ENCODE data around the gene NIFK. TPM values are rescaled to one million over a fixed set of nuclear protein-coding genes. Genes with fewer than 3 reads are reported as not detected.

NIFK gene
- polyA plus RNA-seq, 1 of the 3 experiments (the other 2 are of a cell fraction) = 17.0 TPM

GRCh38 chr2:121771976-121772742 is 35.5 kb upstream of the NIFK start (continued):
- TF ChIP-seq TAF1 (IDR thresholded peaks at IDR 0.05; ENCODE audit: borderline replicate concordance, low read depth, low read length) (no peak), JUND (IDR thresholded peaks at IDR 0.05) (no peak), RCOR1 (IDR thresholded peaks at IDR 0.05; ENCODE audit: low read length) (peak; percentile 84), USF2 (IDR thresholded peaks at IDR 0.05; ENCODE audit: borderline replicate concordance, low read depth, low read length) (no peak), FOXM1 (IDR thresholded peaks at IDR 0.05; ENCODE audit: low read depth) (no peak), ZBTB33 (IDR thresholded peaks at IDR 0.05; ENCODE audit: borderline replicate concordance, low read depth) (no peak)

DNA sequence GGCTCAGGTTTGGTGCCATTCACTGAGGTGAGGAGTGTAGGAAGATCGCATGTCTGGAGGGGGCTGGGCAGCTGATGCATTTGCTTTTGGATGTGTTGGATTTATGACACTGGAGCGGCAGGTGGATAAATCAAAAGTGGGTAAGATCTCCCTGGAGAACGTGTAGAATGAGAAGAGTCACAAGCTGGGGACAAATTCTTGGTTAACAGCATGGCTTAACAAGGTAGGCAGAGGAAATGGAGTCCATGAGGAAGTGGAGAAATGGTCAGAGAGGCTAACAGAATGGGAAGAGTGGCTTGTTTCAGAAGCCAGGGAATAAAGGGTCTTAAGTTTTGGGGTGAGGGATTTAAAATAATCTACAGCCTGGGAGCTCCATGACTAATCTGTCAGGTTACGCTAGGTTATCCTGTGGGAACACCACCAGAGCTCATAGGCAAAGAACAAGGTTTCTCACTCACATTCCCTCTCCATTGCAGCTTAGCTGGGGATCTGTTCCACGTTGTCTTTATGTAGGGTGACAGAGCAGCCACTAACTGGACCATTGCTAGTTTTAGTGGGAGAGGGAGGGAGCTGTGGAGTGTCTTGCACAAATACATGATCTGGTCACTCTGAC is 31.6 kb upstream of the NIFK start:
- Histone ChIP-seq H3K9ac (no peak overlapping the region), H3K79me2 (ENCODE audit: insufficient read depth) (no peaks in the 10 kb centered on the region), H2AFZ (ENCODE audit: low read depth) (no peak overlapping the region), H3F3A (replicated peaks; ENCODE audit: insufficient read depth) (no peaks in the 10 kb centered on the region), H3K4me3 (ENCODE audit: low read depth in 2 of 2, low read length in 1 of 2) (no peak overlapping the region), H4K20me1 (ENCODE audit: insufficient read depth) (no peaks in the 10 kb centered on the region), H3K9me3 (no peaks in the 10 kb centered on the region), H3K4me1 (ENCODE audit: control insufficient read depth in 1 of 2, insufficient read depth in 2 of 2, low read depth in 1 of 2, low read length in 1 of 2) (peaks cover 0 to 23% of the 10 kb centered on the region in 2 experiments; a peak in 2 of 4 replicates), H3K9me2 (no peaks in the 10 kb centered on the region), H3K27me3 (ENCODE audit: insufficient read depth) (no peaks in the 10 kb centered on the region), H3K4me2 (no peak overlapping the region), H3K36me3 (replicated peaks in 1 of 2; ENCODE audit: control insufficient read depth in 1 of 2, insufficient read depth in 2 of 2, low read length in 1 of 2) (peaks cover 44 to 48% of the 10 kb centered on the region in 2 experiments), H3K27ac (ENCODE audit: low read depth in 2 of 2, low read length in 1 of 2) (peak overlapping the region in 1 of 2 experiments; percentile 58; a peak in 2 of 4 replicates)
- CTCF ChIA-PET = no interaction called here
- POLR2A ChIA-PET = interaction anchor here (1.0 kb wide), 1 partner anchor 8 kb away, joined by 3 read pairs; no protein-coding TSS in a partner anchor
- no peak for DNase-seq
- 80% methylated on average over 5 of the region's 5 CpGs for WGBS (ENCODE audit: low lambda C conversion rate)
- TF ChIP-seq MEF2A (IDR thresholded peaks at IDR 0.05; ENCODE audit: borderline replicate concordance, low read depth) (no peak), NFIC (IDR thresholded peaks at IDR 0.05; ENCODE audit: borderline replicate concordance) (no peak), GATA2 (CRISPR knock-in tag; IDR thresholded peaks at IDR 0.05) (no peak), NRF1 (IDR thresholded peaks at IDR 0.05; ENCODE audit: low read depth, low read length) (no peak), MXI1 (IDR thresholded peaks at IDR 0.05; ENCODE audit: low read depth, low read length) (peak; percentile 41; the same call in 1 of the 2 replicates)

DNA sequence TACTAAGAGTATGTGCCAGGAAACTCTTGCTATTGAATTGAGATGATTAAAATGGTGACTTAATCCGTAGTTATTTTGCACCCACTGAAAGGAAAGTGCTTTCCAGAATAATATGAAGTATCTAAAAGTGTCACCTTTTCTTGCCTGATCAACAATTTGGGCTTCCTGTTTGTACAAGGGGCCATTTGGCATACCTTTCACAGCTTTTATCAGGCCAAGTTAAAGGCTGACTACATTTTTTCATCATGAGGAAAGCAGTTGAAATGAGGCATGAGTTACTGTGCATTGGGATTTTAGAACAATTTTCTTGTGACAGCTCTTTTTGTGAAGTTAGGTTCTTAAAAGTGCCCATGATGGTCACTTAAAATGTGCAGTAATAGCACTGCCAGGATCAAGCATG is 29.9 kb upstream of the NIFK start:
- WGBS (ENCODE audit: low lambda C conversion rate) = 100% methylated on average over 1 of the region's 1 CpG
- no peak overlapping the region for H3K4me3 ChIP-seq (ENCODE audit: low read depth in 2 of 2, low read length in 1 of 2)
- CTCF ChIA-PET = no interaction called here
- TF ChIP-seq, protein P1, sequence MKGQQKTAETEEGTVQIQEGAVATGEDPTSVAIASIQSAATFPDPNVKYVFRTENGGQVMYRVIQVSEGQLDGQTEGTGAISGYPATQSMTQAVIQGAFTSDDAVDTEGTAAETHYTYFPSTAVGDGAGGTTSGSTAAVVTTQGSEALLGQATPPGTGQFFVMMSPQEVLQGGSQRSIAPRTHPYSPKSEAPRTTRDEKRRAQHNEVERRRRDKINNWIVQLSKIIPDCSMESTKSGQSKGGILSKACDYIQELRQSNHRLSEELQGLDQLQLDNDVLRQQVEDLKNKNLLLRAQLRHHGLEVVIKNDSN (IDR thresholded peaks at IDR 0.05; ENCODE audit: borderline replicate concordance, low read depth) = no peak
- TF ChIP-seq IRF3 (IDR thresholded peaks at IDR 0.05; ENCODE audit: low read depth, low read length) (no peak), ZBTB33 (IDR thresholded peaks at IDR 0.05; ENCODE audit: borderline replicate concordance, low read depth) (no peak), FOXM1 (IDR thresholded peaks at IDR 0.05; ENCODE audit: low read depth) (no peak), SMC3 (IDR thresholded peaks at IDR 0.05; ENCODE audit: low read depth, low read length) (no peak), RAD21 (IDR thresholded peaks at IDR 0.05; ENCODE audit: low read length) (no peak), EZH2phosphoT487 (IDR thresholded peaks at IDR 0.05; ENCODE audit: borderline replicate concordance, low read depth) (no peak), ELF1 (IDR thresholded peaks at IDR 0.05) (no peak)

More for the DNA sequence above, 29.9 kb upstream of the NIFK start:
- H3K4me2 ChIP-seq = no peak overlapping the region
- H3K27ac ChIP-seq (ENCODE audit: low read depth in 2 of 2, low read length in 1 of 2) = no peak overlapping the region
- no peaks in the 10 kb centered on the region for H3F3A ChIP-seq (replicated peaks; ENCODE audit: insufficient read depth)
- POLR2A ChIA-PET = no interaction called here
- H3K79me2 ChIP-seq (ENCODE audit: insufficient read depth) = no peaks in the 10 kb centered on the region
- H4K20me1 ChIP-seq (ENCODE audit: insufficient read depth) = no peaks in the 10 kb centered on the region
- H3K36me3 ChIP-seq (replicated peaks in 1 of 2; ENCODE audit: control insufficient read depth in 1 of 2, insufficient read depth in 2 of 2, low read length in 1 of 2) = peaks cover 54 to 57% of the 10 kb centered on the region in 2 experiments
- H3K9ac ChIP-seq = no peak overlapping the region
- H3K4me1 ChIP-seq (ENCODE audit: control insufficient read depth in 1 of 2, insufficient read depth in 2 of 2, low read depth in 1 of 2, low read length in 1 of 2) = peaks cover 0 to 8% of the 10 kb centered on the region in 2 experiments; a peak in 2 of 4 replicates
- H2AFZ ChIP-seq (ENCODE audit: low read depth) = no peak overlapping the region
- H3K9me3 ChIP-seq = no peaks in the 10 kb centered on the region
- H3K9me2 ChIP-seq = no peaks in the 10 kb centered on the region
- no peaks in the 10 kb centered on the region for H3K27me3 ChIP-seq (ENCODE audit: insufficient read depth)
- DNase-seq = no peak
